Brain microvascular endothelial cell (primary cell): ENCODE measurements around the gene LBHD2.
"Not testable (repeated sequence)": the region's sequence is repeated elsewhere in the genome, so short reads cannot be mapped to it uniquely, and the experiment has no call there.

Source experiments
- DNase-seq: peaks from one replicate; pipeline ENCODE4 v3.0.0-alpha.2; 2020
- H3K27ac ChIP-seq: fragments of 250-450 bp; sonication (Bioruptor Pico); 2 replicates; pipeline ENCODE4 v1.5.1; 2020; ENCODE audit warnings: mild to moderate bottlenecking, moderate library complexity
- H3K27me3 ChIP-seq: fragments of 250-450 bp; sonication (Bioruptor Pico); replicated peaks from 2 replicates; pipeline ENCODE4 v1.5.1; 2020; ENCODE audit warnings: mild to moderate bottlenecking
- H3K36me3 ChIP-seq: fragments of 250-450 bp; sonication (Bioruptor Pico); replicated peaks from 2 replicates; pipeline ENCODE4 v1.5.1; 2020; ENCODE audit warnings: mild to moderate bottlenecking
- H3K4me3 ChIP-seq: 2 replicates; pipeline ENCODE4 v1.5.1; 2011; ENCODE audit warnings: low read depth, mild to moderate bottlenecking, control low read depth, low read length, moderate library complexity
- CTCF ChIP-seq: IDR thresholded peaks from 2 replicates; pipeline ENCODE4 v1.5.1; 2011; ENCODE audit warnings: low read depth, mild to moderate bottlenecking, moderate library complexity, low read length, control low read depth, inconsistent platforms; ENCODE audit errors: missing control alignments
- in situ Hi-C: cut with HindIII; loops from 2 replicates; pipeline ENCODE4 v1.10.0; 2017; ENCODE audit warnings: low sequenced_read_pairs, low pct_ligation_motif_present

Gene LBHD2

GRCh38 chr14:103084021-103084919 is at the start of gene LBHD2:
TSS of gene LBHD2 (plus strand) at chr14:103084210. CDS start at chr14:103086013, 1,803 bp downstream.
- in situ Hi-C loops, result no loop called here
- DNase-seq, result no peak
- Histone ChIP-seq H3K27ac (no peak within 1 kb of the TSS), H3K27me3 (peaks cover 13% of the 10 kb centered on the region), H3K4me3 (no peak within 1 kb of the TSS), H3K36me3 (no peaks in the 10 kb centered on the region)
- no peak for TF ChIP-seq CTCF

GRCh38 chr14:103041464-103041863 is 42.5 kb upstream of the LBHD2 start:
- no peak overlapping the region for H3K27ac ChIP-seq
- in situ Hi-C loops, result no loop called here
- DNase-seq, result no peak
- H3K4me3 ChIP-seq, result no peak overlapping the region
- H3K27me3 ChIP-seq, result no peaks in the 10 kb centered on the region
- TF ChIP-seq CTCF, result no peak
- peaks cover 5% of the 10 kb centered on the region for H3K36me3 ChIP-seq

- DNase-seq, result no peak
- in situ Hi-C loops, result no loop called here
- no peak for TF ChIP-seq CTCF
- Histone ChIP-seq H3K36me3 (peaks cover 5% of the 10 kb centered on the region), H3K4me3 (no peak overlapping the region), H3K27me3 (no peaks in the 10 kb centered on the region), H3K27ac (no peak overlapping the region)
These were observed 40.6 kb upstream of the LBHD2 start for GRCh38 chr14:103043257-103044015.

GRCh38 chr14:103045371-103045869 is 38.6 kb upstream of the LBHD2 start:
- Histone ChIP-seq H3K27me3 (no peaks in the 10 kb centered on the region), H3K27ac (no peak overlapping the region), H3K4me3 (no peak overlapping the region), H3K36me3 (peaks cover 5% of the 10 kb centered on the region)
- in situ Hi-C loops, result no loop called here
- no peak for TF ChIP-seq CTCF
- no peak for DNase-seq

GRCh38 chr14:103047453-103047852 is 36.6 kb upstream of the LBHD2 start:
- DNase-seq, H3K36me3 ChIP-seq, H3K27ac ChIP-seq, in situ Hi-C loops, H3K27me3 ChIP-seq, H3K4me3 ChIP-seq: not testable (repeated sequence)

- Histone ChIP-seq H3K36me3 (peaks cover 3% of the 10 kb centered on the region), H3K27me3 (no peaks in the 10 kb centered on the region), H3K27ac (no peak overlapping the region), H3K4me3 (no peak overlapping the region)
- in situ Hi-C loops, result no loop called here
- DNase-seq, result no peak
- no peak for TF ChIP-seq CTCF
These were observed 33.1 kb upstream of the LBHD2 start for GRCh38 chr14:103050935-103051334.
